Measurements from ENCODE around the gene LRWD1.
A peak's percentile ranks its signal among the peaks of the same experiment; 100 is the strongest.
"Not testable (repeated sequence)": the region's sequence is repeated elsewhere in the genome, so short reads cannot be mapped to it uniquely, and the experiment has no call there.

Gene LRWD1

DNA sequence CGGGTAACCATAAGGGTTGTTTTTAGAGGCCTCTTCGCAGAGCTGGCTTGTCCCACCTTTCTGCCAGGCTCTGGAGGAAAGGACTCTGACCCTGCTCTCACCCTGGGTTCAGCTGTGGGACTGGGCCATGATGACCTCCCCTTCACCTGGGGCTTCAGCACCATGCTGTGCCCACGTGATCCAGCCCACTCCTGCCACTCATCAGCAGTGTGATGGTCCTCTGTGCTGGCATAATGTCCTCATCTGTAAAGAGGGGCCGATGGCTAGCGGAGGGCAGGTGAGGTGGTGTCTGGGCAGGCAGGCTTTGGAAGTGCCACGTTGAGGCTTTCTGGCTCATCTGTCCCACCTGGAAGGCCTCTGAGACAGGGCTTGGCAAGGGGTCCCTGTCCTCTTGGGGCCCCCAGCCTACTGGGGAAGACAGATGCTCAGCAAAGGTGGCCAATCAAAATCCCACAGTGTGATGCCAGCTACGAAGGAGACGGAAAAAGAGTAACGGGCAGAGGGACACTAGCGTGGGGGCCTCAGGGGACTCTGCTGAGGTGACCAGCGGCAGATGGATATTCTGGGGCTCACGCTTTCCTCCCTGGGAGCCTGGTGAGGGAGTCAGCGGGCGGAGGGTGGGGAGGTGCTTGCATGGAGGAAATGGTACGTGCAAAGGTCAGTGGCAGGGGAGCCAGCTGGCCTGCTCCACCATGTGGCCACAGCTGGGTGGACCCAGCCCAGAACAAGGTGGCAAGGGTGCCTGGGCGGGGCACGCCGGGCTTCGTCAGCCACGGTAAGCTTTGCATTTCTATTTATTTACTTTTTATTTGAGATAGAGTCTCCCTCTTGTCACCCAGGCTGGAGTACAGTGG is 5.4 kb downstream of the LRWD1 start:
- DNase-seq: no peak
- no peaks in the 10 kb centered on the region for H3K9me3 Mint-ChIP-seq
- H3K27ac Mint-ChIP-seq: no peak overlapping the region

DNA sequence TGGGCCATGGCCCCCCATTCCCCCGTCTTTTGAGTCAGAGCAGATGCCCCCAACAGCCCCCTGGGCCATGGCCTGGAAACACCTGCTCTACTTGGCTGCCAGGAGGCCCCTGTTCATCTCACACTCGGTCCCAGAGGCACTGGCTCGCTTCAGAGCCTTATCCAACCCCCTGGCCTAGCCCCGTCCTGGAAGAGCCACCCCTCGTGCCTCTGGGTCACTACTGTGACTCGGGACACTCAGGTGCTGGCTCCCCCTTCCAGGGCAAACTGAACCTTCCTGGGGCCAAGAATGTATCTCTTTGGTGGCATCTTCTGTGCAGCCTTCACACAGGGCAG is 7.0 kb downstream of the LRWD1 start:
- no peak overlapping the region for H3K27ac Mint-ChIP-seq
- H3K36me3 Mint-ChIP-seq (ENCODE audit: low read depth): peaks cover under 1% of the 10 kb centered on the region
- DNase-seq (no peak), ATAC-seq (no peak)
- H3K4me1 Mint-ChIP-seq: peaks cover 2% of the 10 kb centered on the region
- H3K4me3 Mint-ChIP-seq: no peak overlapping the region
- H3K9me3 Mint-ChIP-seq: no peaks in the 10 kb centered on the region
- no peaks in the 10 kb centered on the region for H3K27me3 Mint-ChIP-seq

More for the DNA sequence above, 5.4 kb downstream of the LRWD1 start:
- Mint-ChIP-seq H3K4me1 (peaks cover 16% of the 10 kb centered on the region), H3K36me3 (ENCODE audit: low read depth) (peaks cover 4% of the 10 kb centered on the region), H3K4me3 (no peak overlapping the region), H3K27me3 (no peaks in the 10 kb centered on the region)
- no peak for ATAC-seq

DNA sequence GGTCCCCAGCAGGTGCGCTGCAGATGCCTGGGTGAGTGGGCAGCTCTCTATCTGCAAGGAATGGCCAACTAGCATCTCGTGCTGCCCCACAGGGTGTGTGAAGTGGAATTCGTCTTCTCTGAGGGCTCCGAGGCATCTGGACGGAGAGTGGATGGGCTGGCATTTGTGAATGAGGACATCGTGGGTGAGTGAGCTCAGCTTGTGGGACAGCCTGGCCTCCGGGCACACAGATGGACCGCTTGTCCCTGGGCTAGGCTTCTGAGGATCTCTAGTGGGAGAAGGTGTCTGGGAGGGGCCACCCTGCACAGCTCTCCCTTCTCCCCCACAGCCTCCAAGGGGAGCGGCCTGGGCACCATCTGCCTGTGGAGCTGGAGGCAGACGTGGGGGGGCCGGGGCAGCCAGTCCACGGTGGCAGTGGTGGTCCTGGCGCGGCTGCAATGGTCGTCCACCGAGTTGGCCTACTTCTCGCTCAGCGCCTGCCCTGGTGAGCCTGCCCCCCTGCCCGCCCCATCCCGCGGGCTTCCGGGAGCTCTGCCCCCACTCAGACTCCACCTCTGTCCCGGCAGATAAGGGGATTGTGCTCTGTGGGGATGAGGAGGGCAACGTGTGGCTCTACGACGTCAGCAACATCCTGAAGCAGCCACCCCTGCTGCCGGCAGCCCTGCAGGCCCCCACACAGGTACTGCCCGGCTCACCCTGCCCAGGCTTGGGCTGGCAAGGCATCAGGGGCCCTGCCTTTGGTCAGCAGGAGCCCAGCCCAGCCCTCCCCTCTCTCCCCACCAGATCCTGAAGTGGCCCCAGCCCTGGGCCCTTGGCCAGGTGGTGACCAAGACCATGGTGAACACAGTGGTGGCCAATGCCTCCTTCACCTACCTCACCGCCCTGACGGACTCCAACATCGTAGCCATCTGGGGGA is 7.6 kb downstream of the LRWD1 start:
- DNase-seq (no peak), ATAC-seq (no peak)
- Mint-ChIP-seq H3K4me3 (no peak overlapping the region), H3K27ac (no peak overlapping the region), H3K27me3 (no peaks in the 10 kb centered on the region), H3K9me3 (no peaks in the 10 kb centered on the region), H3K4me1 (no peaks in the 10 kb centered on the region), H3K36me3 (ENCODE audit: low read depth) (no peaks in the 10 kb centered on the region)

DNA sequence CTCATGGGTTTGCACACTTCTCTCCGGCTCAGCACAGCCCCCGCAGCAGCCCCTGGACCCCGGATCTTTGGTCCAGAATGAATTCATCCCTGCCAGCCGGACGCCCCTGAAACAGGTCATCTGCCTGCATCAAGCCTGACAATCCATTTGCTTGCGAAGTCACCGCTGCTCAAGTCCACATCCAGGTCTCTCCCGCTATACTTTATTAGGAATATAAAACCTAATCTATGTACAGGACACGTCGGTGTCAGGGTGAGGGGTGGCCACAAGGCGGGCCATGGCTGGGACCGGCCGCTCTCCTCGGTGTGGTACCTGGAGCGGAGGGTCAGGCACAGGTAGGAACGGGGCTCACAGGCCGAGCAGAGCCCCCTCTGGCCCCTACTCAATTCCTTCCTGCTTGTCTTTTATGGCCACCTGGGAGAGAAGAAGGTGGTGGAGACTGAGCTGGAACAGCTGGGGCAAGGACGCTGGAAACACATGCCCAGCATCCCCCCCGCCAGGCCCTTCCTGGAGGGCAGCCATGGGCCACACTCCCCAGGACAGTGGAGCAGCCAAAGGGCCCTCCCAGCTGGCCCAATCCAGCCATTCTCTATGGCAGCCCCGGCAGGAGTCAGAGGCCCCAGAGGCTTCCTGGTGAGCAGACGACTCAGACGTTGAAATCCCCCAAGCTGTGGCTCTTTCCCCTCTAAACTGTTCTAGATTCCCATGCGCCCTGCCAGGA is 8.6 kb downstream of the LRWD1 start:
- H3K4me3 Mint-ChIP-seq: no peak overlapping the region
- H3K27me3 Mint-ChIP-seq: no peaks in the 10 kb centered on the region
- no peaks in the 10 kb centered on the region for H3K4me1 Mint-ChIP-seq
- H3K9me3 Mint-ChIP-seq: no peaks in the 10 kb centered on the region
- peak; percentile 6 for ATAC-seq
- H3K27ac Mint-ChIP-seq: no peak overlapping the region
- H3K36me3 Mint-ChIP-seq (ENCODE audit: low read depth): no peaks in the 10 kb centered on the region
- no peak for DNase-seq

DNA sequence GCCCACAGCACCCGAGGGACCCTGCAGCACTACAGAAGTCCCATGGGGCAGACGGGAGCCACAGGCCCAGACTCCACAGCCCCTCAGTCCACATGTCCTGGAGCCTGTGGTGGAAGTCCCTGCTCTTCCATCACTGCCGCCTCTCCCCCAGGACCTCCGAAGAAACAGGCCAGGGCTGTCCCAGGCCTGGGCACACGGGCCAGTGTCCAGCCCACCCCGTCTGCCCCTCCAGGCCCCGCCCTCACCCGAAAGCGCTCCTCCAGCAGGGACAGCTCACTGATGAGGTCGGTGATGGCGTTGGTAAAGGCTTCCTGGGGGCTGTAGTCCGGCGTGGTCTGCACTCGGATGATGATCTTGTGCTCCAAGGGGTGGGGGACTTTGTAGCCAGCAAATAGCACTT is 9.3 kb downstream of the LRWD1 start:
- H3K9me3 Mint-ChIP-seq; H3K27ac Mint-ChIP-seq; H3K4me1 Mint-ChIP-seq; ATAC-seq; DNase-seq; H3K36me3 Mint-ChIP-seq (ENCODE audit: low read depth); H3K4me3 Mint-ChIP-seq; H3K27me3 Mint-ChIP-seq: not testable (repeated sequence)

DNA sequence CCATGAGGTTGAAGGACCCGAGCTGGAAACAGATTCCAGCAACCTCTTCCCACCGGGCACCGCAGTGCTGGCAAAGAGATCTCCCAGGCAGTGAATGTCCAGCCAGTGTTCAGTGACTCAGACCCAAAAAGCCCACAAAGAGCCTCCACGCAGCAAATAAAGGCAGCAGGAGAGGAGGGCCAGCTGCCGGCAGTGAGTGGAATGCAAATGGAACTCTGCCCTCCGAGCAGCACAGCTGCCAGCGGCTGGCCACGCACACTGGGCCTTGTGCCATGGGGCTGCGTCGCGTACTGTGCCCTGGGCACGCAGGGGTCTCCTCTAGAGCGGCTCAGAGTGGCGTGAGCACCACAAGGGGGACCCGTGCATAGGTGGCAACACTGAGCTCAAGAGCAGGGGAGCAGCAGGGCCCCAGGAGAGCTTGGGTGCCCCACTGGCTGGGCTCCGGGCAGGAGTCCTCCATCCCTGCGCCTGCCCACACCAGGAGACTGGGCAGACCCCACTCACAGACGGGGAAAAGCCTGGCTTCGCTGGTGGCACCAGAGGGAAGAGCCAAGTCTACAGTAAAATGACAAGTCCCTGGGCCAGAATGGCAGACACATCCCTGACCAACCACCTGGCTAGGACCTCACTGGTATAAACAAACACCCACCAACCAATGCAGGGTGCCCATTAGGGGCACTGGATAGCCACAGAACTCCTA is 10.1 kb downstream of the LRWD1 start:
- not testable (repeated sequence) for H3K27me3 Mint-ChIP-seq; H3K4me3 Mint-ChIP-seq; H3K4me1 Mint-ChIP-seq; DNase-seq; H3K36me3 Mint-ChIP-seq (ENCODE audit: low read depth); H3K9me3 Mint-ChIP-seq; ATAC-seq; H3K27ac Mint-ChIP-seq

DNA sequence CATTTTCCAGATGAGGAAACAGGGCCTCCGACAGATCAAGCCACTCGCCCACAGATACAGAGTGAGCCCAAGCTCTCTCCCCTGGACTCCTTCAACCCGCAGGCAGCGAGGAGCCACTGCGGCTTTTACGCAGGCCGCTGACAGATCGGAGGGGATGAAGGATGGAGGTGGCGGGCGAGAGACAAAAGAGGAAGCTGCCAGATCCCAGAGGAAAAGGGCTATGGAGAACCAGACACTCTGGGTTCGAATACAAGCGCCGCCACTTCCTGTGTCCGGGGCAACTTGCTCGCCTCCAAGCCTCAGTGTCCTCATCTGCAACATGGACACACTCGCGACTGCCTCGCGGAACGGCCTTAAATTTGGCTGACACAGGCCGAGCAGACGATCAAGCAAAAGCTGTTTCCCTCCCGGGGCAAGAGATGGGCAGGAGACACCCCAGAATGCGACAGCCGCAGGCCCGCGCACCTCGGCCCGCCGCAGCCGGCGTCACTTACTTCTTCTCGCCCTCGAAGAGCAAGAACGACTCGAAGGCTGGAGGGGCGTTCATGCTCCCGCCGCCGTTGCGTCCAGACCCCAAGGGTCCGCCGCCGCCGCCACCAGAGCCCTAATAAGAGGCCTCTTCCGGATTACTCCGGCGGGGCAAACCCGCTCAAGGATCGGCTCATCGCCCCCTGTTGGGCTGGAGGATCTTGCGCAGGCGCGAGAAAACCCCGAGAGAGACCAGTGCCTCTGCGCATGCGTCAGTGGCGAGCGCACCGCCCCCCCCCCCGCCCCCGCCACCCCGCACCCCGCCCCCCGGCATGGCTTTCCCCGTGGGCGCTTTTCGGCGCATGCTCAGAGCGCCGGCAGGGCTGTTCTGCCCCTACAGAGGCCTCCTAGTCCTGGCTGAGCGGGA is 13.8 kb downstream of the LRWD1 start, which contains the start of gene POLR2J:
TSS of gene POLR2J (minus strand) at position 609 of the 895 bp plus-strand sequence. CDS start at position 547, 62 bp downstream.
- H3K27me3 Mint-ChIP-seq; H3K4me1 Mint-ChIP-seq; H3K36me3 Mint-ChIP-seq (ENCODE audit: low read depth); H3K9me3 Mint-ChIP-seq: not testable (repeated sequence)
- H3K27ac Mint-ChIP-seq: peak within 1 kb of the TSS; percentile 59
- DNase-seq: peak; percentile 86
- peak within 1 kb of the TSS; percentile 82 for H3K4me3 Mint-ChIP-seq
- ATAC-seq: peak; percentile 85

DNA sequence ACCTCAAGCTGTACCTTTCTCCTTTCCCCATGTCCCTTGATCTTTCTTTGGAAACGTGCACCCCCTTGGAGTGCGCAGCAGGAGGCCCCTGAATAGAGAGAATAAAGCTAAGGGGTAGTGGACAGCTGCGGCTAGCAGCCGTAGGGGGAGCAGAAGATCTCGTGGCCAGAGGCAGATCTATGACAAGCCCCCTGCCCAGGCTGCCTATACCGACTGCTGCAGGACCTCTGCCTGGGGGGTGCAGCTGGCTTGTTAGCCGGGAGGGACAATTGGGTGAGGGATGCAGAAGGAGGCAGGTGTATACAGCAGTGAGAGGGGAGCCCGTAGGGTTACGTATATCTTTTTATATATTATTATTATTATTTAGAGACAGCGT is 14.4 kb downstream of the LRWD1 start:
- not testable (repeated sequence) for H3K9me3 Mint-ChIP-seq; H3K4me1 Mint-ChIP-seq; H3K27ac Mint-ChIP-seq; H3K4me3 Mint-ChIP-seq; DNase-seq; H3K27me3 Mint-ChIP-seq; H3K36me3 Mint-ChIP-seq (ENCODE audit: low read depth)
- ATAC-seq: peak; percentile 26

DNA sequence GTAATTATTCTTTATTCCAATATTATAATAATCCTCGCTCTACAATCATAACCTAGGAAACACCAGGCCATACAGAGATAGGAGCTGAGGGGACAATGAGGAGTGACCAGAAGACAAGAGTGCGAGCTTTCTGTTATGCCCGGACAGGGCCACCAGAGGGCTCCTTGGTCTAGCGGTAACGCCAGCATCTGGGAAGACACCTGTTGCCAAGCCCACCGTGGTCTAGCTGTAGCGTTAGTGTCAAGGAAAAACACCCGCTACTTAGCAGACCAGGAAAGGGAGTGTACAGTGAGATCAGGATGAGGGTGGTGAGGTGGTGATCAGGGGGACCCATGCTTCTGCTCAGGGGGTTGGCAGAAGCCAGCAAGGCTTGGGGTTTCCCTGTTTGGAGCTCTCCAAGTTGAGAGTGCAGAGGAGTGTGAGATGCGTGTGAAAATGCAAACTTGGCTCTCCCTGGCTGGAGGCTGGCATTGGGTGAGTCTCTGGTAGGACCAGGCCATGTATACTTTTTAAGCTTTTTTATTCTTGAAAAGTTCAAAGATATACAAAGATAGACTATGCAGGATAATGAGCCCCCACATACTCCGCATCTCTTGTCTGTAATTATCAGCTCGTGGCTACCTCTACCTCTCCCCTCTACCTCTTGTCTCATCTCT is 15.3 kb downstream of the LRWD1 start:
- H3K4me3 Mint-ChIP-seq; H3K9me3 Mint-ChIP-seq; H3K27ac Mint-ChIP-seq; H3K27me3 Mint-ChIP-seq; ATAC-seq; H3K4me1 Mint-ChIP-seq; H3K36me3 Mint-ChIP-seq (ENCODE audit: low read depth): not testable (repeated sequence)
- peak; percentile 48 for DNase-seq

DNA sequence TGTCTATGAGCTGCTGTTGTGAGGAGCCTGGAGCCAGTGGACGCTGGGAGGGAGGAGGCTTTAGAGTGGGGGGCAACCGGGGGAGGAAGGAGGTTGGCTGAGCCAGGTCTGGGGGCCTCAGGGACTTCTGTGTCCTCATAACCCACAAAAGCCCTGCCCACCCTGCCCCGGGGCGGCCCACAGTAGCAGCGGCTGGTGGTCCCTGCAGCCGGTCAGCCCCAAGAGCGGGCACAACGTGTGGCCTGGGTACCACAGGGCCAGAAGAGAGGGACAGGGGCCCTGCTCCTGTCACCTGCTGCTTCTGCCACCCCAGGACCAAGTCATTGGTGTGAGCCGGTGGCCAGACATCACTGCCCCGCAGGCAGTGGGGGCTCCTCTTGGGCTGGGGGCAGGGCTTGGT is 17.2 kb downstream of the LRWD1 start:
- H3K27ac Mint-ChIP-seq; H3K4me1 Mint-ChIP-seq; H3K9me3 Mint-ChIP-seq; H3K4me3 Mint-ChIP-seq; DNase-seq; ATAC-seq; H3K36me3 Mint-ChIP-seq (ENCODE audit: low read depth); H3K27me3 Mint-ChIP-seq: not testable (repeated sequence)

DNA sequence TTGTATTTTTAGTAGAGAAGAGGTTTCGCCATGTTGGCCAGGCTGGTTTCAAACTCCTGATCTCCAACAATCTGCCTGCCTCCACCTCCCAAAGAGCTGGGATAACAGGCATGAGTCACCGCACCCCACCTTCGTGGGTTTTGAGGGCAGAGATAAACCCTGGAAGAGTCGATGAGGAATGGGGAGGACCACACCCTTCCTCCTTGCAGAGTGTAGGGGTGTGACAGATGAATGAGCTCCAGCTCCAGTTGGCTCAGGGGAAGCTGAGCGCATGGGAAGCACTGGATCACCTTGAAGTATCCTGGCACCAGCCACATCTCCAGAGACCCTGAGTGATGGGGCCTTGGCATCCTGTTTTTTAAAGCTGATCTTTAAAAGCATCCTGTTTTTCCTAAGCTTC is 19.5 kb downstream of the LRWD1 start:
- not testable (repeated sequence) for DNase-seq, H3K27me3 Mint-ChIP-seq, H3K27ac Mint-ChIP-seq

DNA sequence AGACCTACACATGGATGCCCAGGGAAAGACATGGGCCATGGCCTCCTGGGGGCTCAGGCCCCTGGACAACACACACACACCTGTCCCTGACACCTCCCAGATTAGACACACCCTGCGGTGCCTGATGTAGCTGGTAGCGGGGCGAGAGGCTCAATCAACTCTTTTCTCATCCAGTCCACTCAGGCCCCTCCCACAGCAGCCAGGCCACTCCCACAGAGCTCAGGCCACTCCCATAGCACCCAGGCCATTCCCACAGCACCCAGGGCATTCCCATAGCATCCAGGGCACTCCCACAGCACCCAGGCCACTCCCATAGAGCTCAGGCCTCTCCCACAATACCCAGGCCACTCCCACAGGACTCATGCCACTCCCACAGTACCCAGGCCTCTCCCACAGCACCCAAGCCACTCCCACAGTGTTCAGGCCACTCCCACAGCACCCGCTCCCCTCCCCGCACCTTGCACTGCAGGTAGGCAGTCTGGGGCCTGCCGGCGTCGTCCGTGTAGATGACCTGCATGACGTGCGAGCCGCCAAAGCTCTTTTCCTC is 25.8 kb downstream of the LRWD1 start:
- H3K27me3 Mint-ChIP-seq; H3K9me3 Mint-ChIP-seq; H3K27ac Mint-ChIP-seq; H3K36me3 Mint-ChIP-seq (ENCODE audit: low read depth); H3K4me3 Mint-ChIP-seq; H3K4me1 Mint-ChIP-seq: not testable (repeated sequence)
- ATAC-seq: peak; percentile 66
- DNase-seq: peak; percentile 75

More for the DNA sequence above, 19.5 kb downstream of the LRWD1 start:
- H3K4me1 Mint-ChIP-seq; H3K9me3 Mint-ChIP-seq; ATAC-seq; H3K36me3 Mint-ChIP-seq (ENCODE audit: low read depth); H3K4me3 Mint-ChIP-seq: not testable (repeated sequence)
